Duodenal mucosa (tissue), 2 donors: ENCODE measurements around the gene SERP1.
A peak's percentile ranks its signal among the peaks of the same experiment; 100 is the strongest.

ENCODE experiments used
- H3K27ac ChIP-seq: one replicate; pipeline ENCODE4 v1.7.0; 2013; ENCODE audit warnings: low read depth, low read length
- H3K27me3 ChIP-seq, 2 donors: one replicate each; pipeline ENCODE4 v1.7.0; 2013; ENCODE audit warnings: low read length in 2 of 2, control low read depth in 1 of 2; ENCODE audit not compliant: insufficient read depth in 2 of 2, control insufficient read depth in 1 of 2
- H3K36me3 ChIP-seq, 2 donors: one replicate each; pipeline ENCODE4 v1.7.0; 2013; ENCODE audit warnings: low read length in 2 of 2, control low read depth in 1 of 2; ENCODE audit not compliant: insufficient read depth in 2 of 2, control insufficient read depth in 1 of 2
- H3K4me1 ChIP-seq, 2 donors: one replicate each; pipeline ENCODE4 v1.7.0; 2013; ENCODE audit warnings: low read length in 2 of 2, control low read depth in 1 of 2; ENCODE audit not compliant: insufficient read depth in 2 of 2, control insufficient read depth in 1 of 2
- H3K4me3 ChIP-seq, 2 donors: one replicate each; pipeline ENCODE4 v1.7.0; 2013; ENCODE audit warnings: low read length in 2 of 2, low read depth in 1 of 2
- H3K9ac ChIP-seq, 2 donors: one replicate each; pipeline ENCODE4 v1.7.0; 2013; ENCODE audit warnings: low read length in 2 of 2, low read depth in 1 of 2
- H3K9me3 ChIP-seq, 2 donors: one replicate each; pipeline ENCODE4 v1.7.0; 2013; ENCODE audit warnings: low read length in 2 of 2, control low read depth in 1 of 2; ENCODE audit not compliant: control insufficient read depth in 1 of 2

SERP1 gene

GRCh38 chr3:150557725-150558124, 11.4 kb upstream of the SERP1 start:
- H3K9ac ChIP-seq, result no peak overlapping the region
- no peak overlapping the region for H3K27ac ChIP-seq
- no peak overlapping the region for H3K4me3 ChIP-seq
- peaks cover 14 to 39% of the 10 kb centered on the region in 2 donors for H3K36me3 ChIP-seq
- no peaks in the 10 kb centered on the region for H3K27me3 ChIP-seq
- H3K9me3 ChIP-seq, result no peaks in the 10 kb centered on the region
- no peaks in the 10 kb centered on the region for H3K4me1 ChIP-seq

- no peaks in the 10 kb centered on the region for H3K9me3 ChIP-seq
- H3K4me3 ChIP-seq, result no peak overlapping the region
- H3K27me3 ChIP-seq, result no peaks in the 10 kb centered on the region
- peaks cover 14 to 44% of the 10 kb centered on the region in 2 donors for H3K36me3 ChIP-seq
- H3K9ac ChIP-seq, result no peak overlapping the region
- no peaks in the 10 kb centered on the region for H3K4me1 ChIP-seq
- no peak overlapping the region for H3K27ac ChIP-seq
Observed at GRCh38 chr3:150556792-150557191, 10.5 kb upstream of the SERP1 start.

GRCh38 chr3:150555859-150556436, 9.7 kb upstream of the SERP1 start:
- Histone ChIP-seq H3K9ac (no peak overlapping the region), H3K27ac (no peak overlapping the region), H3K36me3 (peaks cover 14 to 47% of the 10 kb centered on the region in 2 donors)

GRCh38 chr3:150547045-150547741, 897 bp upstream of the SERP1 start:
- H3K4me1 ChIP-seq, result peaks cover 19 to 31% of the 10 kb centered on the region in 2 donors

More at GRCh38 chr3:150555859-150556436, 9.7 kb upstream of the SERP1 start:
- Histone ChIP-seq H3K4me1 (no peaks in the 10 kb centered on the region), H3K27me3 (no peaks in the 10 kb centered on the region), H3K4me3 (no peak overlapping the region), H3K9me3 (no peaks in the 10 kb centered on the region)

GRCh38 chr3:150545419-150546225, 674 bp downstream of the SERP1 start:
- Histone ChIP-seq H3K4me3 (peak overlapping the region; percentile 75 to 96), H3K36me3 (peaks cover 0 to 21% of the 10 kb centered on the region in 2 donors), H3K27ac (peak overlapping the region; percentile 99), H3K9me3 (no peaks in the 10 kb centered on the region), H3K27me3 (no peaks in the 10 kb centered on the region), H3K9ac (peak overlapping the region; percentile 95 to 97), H3K4me1 (peaks cover 19 to 34% of the 10 kb centered on the region in 2 donors)

More at GRCh38 chr3:150547045-150547741, 897 bp upstream of the SERP1 start:
- H3K4me3 ChIP-seq, result peak overlapping the region; percentile 95 to 97
- no peaks in the 10 kb centered on the region for H3K9me3 ChIP-seq
- H3K27ac ChIP-seq, result peak overlapping the region; percentile 99
- H3K27me3 ChIP-seq, result no peaks in the 10 kb centered on the region
- H3K36me3 ChIP-seq, result peaks cover 0 to 28% of the 10 kb centered on the region in 2 donors
- H3K9ac ChIP-seq, result peak overlapping the region; percentile 45 to 80

GRCh38 chr3:150544726-150545125, 1.6 kb downstream of the SERP1 start:
- no peaks in the 10 kb centered on the region for H3K9me3 ChIP-seq
- no peaks in the 10 kb centered on the region for H3K27me3 ChIP-seq
- peak overlapping the region; percentile 75 to 96 for H3K4me3 ChIP-seq
- peaks cover 0 to 19% of the 10 kb centered on the region in 2 donors for H3K36me3 ChIP-seq
- H3K4me1 ChIP-seq, result peaks cover 19 to 34% of the 10 kb centered on the region in 2 donors
- peak overlapping the region; percentile 95 to 97 for H3K9ac ChIP-seq
- H3K27ac ChIP-seq, result no peak overlapping the region

- Histone ChIP-seq H3K4me3 (no peak overlapping the region), H3K9me3 (no peaks in the 10 kb centered on the region), H3K9ac (no peak overlapping the region), H3K27me3 (no peaks in the 10 kb centered on the region), H3K4me1 (peaks cover 19 to 34% of the 10 kb centered on the region in 2 donors), H3K27ac (no peak overlapping the region), H3K36me3 (peaks cover 0 to 19% of the 10 kb centered on the region in 2 donors)
Observed at GRCh38 chr3:150544041-150544440, 2.3 kb downstream of the SERP1 start.

- Histone ChIP-seq H3K4me3 (no peak overlapping the region), H3K27me3 (no peaks in the 10 kb centered on the region), H3K4me1 (peaks cover 19 to 34% of the 10 kb centered on the region in 2 donors), H3K27ac (no peak overlapping the region), H3K36me3 (peaks cover 0 to 19% of the 10 kb centered on the region in 2 donors), H3K9me3 (no peaks in the 10 kb centered on the region), H3K9ac (peak overlapping the region in 1 of 2 donors; percentile 7)
Observed at GRCh38 chr3:150543531-150543930, 2.8 kb downstream of the SERP1 start.

- Histone ChIP-seq H3K9me3 (no peaks in the 10 kb centered on the region), H3K4me1 (peaks cover 16 to 30% of the 10 kb centered on the region in 2 donors), H3K27ac (no peak overlapping the region), H3K4me3 (no peak overlapping the region), H3K27me3 (no peaks in the 10 kb centered on the region), H3K9ac (peak overlapping the region in 1 of 2 donors; percentile 7), H3K36me3 (peaks cover 0 to 19% of the 10 kb centered on the region in 2 donors)
Observed at GRCh38 chr3:150543128-150543527, 3.2 kb downstream of the SERP1 start.

GRCh38 chr3:150540991-150541390, 5.3 kb downstream of the SERP1 start:
- peaks cover 7 to 25% of the 10 kb centered on the region in 2 donors for H3K4me1 ChIP-seq

More at GRCh38 chr3:150540991-150541390, 5.3 kb downstream of the SERP1 start:
- Histone ChIP-seq H3K27me3 (no peaks in the 10 kb centered on the region), H3K4me3 (no peak overlapping the region), H3K9ac (no peak overlapping the region), H3K36me3 (peaks cover 0 to 19% of the 10 kb centered on the region in 2 donors), H3K9me3 (no peaks in the 10 kb centered on the region), H3K27ac (no peak overlapping the region)
